Kidney tubule cell (primary cell): Measurements from ENCODE around the gene ADCY2.

Source experiments
- DNase-seq: peaks from one replicate; pipeline ENCODE4 v3.0.0-alpha.2; 2018; ENCODE audit warnings: low spot score

ADCY2 gene

GRCh38 chr5:7592910-7593309 lies 197.0 kb downstream of the ADCY2 start:
- DNase-seq = peak; percentile 10

DNA sequence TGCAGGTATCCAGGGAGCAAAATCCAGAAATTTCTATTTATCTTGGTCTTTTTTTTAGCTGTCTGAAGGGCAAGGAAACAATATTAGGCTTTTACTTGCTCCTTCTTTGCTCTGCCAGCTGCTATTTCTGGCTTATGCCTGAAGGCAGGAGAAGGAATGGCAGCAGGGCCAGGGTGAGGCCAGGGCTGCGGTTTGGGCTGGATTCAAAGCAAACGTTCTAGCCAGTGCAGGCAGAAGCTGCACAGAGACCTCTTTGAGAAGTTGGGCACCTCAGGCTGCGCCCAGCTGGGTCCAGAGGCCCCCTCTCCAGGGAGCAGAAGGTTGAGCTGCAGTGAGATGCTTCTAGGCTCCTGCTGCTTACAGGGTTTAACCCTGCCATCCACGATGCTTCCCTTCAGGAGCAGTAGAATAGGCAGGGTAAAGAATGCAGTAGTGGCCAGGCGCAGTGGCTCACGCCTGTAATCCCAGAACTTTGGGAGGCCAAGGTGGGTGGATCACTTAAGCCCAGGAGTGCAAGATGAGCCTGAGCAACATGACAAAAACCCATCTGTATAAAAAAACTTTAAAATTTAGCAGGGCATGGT lies 201.2 kb downstream of the ADCY2 start:
- DNase-seq = no peak

DNA sequence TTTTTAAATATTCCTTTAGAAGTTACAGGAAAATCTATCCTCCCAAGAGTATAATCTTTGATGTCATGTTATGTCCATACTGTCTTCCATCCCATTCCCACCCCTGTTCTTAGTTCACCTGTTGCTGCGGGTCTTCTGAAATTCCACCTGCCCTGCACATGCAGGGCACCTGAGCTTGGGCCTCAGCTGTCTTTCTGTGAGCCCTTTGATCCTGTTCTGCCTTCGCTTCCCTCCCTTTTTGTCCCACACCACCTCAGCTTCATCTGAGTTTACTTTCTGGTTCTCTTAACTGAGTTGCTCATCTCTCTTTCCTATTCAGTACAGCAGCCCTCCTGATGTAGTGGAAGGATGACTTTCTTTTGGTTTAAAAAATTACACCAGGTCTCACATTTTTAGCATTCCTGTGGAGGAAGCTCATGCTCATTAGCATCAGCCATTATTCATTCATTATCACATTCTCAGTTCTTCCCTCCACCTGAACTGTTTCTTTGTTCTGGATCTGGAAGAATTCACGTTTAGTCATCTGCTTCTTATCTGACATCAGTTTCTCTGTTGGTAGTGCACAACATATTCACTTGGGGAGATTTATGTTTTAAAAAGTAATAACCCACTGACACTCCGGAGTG lies 211.0 kb downstream of the ADCY2 start:
- DNase-seq = peak; percentile 70

DNA sequence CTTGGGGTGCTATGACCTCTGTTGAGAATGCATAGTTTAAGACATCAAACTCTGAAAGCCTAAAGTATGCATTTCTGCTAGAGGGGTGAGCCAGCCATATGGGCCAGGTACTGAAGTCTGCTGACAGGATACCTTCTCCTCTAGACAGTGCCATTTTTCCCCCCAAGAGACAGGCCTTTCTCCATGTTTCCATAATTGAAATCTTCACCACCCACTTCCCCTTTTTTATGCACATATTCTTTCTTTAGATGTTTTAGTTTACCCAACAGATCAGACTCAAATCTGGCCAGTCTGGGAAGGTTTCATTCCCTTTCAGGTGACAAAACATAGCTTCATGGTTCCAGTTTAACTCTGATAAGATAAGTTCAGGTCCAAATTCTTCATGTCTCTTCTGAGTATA lies 212.8 kb downstream of the ADCY2 start:
- no peak for DNase-seq

DNA sequence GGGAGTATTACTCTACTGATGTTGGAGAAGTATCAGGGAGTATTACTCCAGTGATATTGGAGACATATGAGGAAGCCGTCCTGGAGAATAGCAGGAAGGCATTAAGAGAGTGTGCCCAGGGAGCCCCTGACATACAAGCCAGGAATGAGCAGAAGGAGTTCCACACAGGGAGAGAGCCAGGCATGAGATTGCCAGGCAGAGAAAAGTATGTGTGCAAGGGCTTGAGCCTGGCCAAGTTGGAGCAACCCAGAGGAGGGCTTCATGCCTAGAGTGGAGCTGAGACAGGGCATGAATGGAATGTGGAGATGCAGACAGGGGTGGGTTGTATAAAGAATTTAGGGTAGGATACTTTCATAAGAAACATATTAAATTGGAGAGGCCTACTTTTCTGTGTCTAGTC lies 213.8 kb downstream of the ADCY2 start:
- DNase-seq = no peak

DNA sequence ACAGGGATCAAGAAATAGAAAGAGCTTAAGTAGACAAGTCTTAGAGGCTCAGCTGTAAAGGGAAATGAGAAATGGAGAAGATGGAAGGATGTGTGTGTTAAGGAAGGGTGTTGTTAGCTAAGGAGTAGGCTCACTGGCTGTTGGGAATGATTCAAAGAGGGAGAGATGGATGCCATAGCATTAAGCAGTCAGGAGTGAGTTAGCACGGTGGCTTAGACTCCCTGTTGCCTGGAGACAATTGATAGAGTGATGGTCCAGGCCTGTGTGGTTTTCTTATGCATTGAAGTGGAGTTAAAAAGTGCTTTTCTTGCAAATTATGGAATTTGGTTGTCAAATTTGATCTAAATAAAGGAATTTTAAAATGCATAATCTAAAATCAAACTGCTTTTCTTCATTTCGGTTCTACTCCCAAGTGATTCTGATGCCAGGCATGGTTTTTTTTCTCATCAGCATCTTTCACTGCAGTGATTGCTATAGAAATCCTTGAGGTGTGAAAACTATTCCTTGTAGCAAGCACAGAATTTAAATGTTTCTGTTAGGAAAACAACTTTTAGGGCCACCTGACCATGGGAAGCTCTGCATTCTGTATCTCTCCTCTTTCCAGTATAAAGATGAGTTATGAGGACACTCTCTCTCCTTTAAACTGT lies 214.7 kb downstream of the ADCY2 start:
- no peak for DNase-seq

- DNase-seq = no peak
Measured at GRCh38 chr5:7611518-7611917, 215.6 kb downstream of the ADCY2 start.

DNA sequence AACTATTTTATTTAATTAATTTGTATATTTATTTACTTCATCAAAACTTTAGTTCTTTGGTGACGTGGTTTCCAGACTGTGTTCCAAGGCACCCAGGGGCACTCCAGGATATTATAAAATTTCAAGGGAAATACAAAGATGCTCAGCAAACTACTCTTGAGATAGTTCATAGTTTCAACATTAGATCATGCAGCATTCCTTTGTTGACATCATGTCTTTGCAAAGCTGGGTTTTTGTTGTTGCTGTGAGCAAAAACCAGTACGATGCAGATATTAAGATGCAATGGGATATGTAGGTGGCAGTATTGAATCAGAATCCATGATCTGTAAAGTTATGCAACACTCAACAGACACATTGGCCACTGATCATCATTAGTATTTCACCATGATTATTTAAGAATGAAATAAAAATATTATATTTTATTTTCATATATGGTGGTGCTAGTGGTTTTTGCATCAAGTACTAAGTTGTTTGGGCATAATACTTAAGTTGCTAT lies 219.7 kb downstream of the ADCY2 start:
- peak; percentile 45 for DNase-seq

DNA sequence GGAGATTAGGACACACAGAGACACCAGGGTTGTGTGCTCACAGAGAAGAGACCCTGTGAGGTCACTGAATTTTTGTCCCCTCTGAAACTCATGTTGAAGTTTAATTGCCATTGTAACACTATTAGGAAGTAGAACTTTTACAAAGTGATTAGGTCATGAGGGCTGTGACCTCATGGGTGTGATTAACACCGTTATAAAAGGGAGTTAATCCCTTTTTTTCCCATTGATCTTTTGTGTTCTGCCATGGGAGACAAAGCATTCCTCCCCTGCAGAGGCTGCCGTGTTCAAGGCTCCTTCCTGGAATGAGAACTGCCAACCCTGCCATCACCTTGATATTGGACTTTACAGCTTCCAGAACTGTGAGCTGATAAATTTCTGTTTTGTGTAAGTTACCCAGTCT lies 221.0 kb downstream of the ADCY2 start:
- no peak for DNase-seq

DNA sequence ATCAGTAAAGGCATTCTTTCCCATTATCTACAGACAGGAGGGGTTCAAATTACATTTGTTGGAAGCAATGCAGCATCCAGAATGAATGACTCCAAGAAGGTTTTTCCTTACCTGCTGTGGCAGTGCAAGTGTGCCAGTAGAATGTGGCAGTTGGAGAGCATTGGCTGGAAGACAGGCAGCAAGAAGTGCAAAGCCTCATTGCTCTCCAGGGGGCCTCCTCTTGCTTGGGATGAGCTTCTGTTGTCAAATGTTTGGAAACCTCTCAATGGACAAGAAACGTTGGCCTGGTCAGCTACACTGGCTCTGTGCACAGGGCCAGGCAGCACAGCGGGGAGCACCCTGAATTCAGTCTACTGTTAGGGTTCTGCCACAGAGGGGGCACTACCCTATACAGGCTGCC lies 226.6 kb downstream of the ADCY2 start:
- no peak for DNase-seq

DNA sequence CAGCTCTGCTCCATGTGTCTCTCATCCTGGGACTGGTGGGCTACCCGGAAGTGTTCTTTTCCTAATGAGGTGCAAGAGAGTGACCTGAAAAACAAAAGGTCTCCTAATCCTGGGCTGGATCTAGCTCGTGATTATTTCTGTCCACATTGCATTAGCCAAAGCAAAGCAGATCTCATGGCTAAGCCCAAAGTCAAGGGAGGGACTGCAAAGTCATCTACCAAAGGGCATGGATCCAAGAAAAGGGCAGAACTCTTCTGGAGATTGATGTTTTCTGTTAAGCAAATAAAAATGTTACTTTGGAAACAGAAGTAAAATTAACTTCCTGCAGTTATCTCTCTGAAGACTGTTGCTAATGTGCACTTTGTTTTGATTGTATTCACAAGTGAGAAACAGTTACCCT lies 229.8 kb downstream of the ADCY2 start:
- no peak for DNase-seq

GRCh38 chr5:7628248-7628647 lies 232.3 kb downstream of the ADCY2 start:
- no peak for DNase-seq

DNA sequence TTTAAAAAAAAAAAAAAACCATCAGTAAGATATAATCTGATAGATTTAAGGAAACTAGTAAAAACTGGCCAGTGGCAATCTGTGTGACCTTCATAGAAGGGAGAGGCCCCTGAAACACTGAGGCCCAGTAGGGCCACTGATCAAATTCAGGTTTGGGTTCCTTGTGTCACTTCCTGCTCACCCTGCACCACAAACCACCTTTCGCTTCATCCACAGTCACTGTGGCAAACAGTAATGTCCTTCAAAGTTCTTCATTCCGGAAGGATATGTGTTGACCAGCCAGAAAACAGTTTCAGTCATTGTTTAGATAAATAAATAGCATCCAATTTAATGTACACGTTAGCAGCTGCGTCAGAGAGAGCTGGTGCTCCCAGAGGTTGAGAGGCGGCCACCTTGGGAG lies 232.9 kb downstream of the ADCY2 start:
- no peak for DNase-seq

DNA sequence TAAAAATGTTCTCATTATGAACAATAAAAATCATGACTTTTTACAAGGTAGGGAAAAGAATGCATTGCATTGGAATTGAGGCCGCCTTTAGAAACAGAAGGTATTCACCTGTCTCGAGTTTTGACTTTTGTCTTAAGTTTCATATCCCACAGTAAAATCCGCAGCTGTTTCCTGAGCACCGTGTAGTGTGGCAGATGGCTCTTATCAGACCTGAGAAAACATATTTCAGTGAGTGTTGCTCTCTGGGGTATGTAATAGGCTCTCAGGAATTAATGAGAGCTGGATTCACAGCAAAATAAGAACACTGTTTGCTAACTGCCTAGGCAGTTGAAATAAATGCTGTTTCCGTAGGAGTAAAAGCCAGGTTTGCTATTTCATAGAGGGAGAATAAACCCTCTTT lies 233.6 kb downstream of the ADCY2 start:
- no peak for DNase-seq

DNA sequence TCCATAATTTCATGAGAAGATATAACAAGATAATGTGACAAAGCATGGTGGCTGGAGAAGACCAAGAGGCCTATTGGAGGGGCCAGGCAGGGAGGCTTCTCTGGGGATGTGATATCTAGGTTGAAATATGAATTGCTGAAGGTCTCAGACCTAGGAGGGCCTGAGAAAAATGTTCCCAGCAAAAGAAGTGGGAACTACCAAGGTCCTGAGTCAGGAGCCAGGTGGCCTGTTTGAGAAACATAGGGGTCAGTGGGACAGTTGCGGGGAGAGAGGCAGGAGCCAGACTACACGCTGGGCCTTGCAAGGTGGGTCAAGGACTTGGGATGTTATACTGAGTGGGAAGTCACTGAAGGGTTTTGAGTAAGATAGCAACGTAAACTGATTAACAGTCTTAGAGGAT lies 238.9 kb downstream of the ADCY2 start:
- no peak for DNase-seq

DNA sequence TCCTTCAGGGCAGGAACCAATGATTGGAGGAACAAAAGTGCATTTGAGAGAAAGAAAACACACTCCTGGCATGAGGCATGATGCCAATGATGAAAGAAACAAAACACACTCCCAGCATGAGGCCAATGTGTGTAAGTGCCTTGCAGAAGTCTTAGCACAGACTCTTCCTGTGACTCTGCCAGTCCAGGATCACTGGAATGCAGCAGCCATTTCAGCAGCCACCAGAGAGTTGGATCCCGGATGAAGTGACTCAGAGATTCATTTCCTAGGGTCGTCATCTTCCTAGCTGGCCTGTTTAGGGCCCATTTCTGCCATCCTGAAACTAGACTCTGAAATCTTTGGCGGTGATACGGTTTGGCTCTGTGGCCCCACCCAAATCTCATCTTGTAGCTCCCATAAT lies 242.5 kb downstream of the ADCY2 start:
- peak; percentile 26 for DNase-seq

DNA sequence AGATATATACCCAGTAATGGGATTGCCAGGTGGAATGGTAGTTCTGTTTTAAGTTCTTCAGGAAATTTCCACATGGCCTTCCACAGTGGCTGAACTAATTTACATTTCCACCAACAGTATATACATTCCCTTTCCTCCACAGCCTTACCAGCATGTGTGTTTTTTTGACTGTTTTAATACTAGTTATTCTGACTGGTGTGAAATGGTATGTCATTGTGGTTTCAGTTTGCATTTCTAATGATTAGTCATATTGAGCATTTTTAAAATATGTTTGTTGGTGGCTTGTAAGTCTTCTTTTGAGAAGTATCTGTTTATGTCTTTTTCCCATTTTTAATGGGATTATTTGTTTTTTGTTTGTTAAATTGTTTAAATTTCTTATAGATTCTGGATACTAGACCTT lies 246.1 kb downstream of the ADCY2 start:
- peak; percentile 24 for DNase-seq

GRCh38 chr5:7644723-7645122 lies 248.8 kb downstream of the ADCY2 start:
- no peak for DNase-seq

DNA sequence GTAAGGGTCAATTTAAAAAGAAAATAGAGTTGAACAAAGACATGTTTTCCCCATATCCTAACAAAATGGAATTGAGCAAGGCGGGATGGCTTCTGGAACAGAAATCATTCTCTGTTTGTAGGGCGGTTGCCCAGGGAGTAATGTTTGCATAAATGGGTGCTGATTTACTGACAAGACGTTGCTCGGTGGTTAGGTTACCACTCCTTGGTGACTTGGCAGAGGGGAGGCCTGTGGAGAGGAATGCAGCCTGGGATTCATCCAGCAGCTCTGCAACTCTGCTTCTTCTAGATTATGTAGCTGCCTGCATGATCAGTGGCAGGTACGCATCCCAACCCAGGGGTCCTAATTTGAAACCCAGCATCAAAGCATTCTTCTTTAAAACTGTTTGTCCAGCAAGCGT lies 254.8 kb downstream of the ADCY2 start:
- no peak for DNase-seq

GRCh38 chr5:7653046-7653445 lies 257.1 kb downstream of the ADCY2 start:
- no peak for DNase-seq

DNA sequence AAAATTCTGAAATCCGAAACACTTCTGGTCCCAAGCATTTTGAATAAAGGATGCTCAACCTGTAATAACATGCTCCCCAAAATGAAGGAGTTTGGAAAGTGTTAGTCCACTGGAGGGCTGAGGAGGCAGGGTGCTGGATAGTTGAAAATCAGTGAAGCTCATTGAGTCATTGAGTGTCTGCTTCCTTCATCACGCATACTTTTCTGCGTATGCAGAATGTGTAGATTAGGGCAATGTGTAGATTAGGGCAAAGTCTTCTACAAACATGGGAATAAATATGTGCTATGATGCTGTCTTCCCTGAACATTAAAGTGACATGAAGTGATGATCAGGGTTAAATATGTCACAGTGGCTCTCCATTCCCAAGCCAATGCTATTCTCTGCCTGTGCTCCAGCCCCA lies 261.2 kb downstream of the ADCY2 start:
- DNase-seq = no peak

- DNase-seq = no peak
Measured at GRCh38 chr5:7659420-7659819, 263.5 kb downstream of the ADCY2 start.

DNA sequence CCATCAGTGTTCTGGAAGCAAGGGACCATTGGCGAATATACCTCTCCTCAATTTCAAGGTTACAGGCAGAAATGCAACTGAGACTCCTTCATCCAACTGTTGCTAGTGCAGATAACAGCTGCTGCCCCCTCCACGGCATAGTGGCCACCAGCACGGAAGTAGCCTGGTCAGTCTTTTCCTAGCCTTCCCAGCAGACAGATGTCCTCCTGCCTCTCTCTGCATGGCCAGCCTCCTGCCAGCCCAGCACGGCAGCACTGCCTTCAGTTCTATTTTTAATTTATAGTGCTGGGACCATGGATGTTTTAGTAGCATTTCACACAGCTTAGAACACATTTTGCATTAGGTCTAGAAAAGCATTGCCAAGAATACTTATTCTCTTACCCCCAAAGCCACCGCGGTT lies 266.4 kb downstream of the ADCY2 start:
- DNase-seq = no peak

- DNase-seq = no peak
Measured at GRCh38 chr5:7663808-7664207, 267.9 kb downstream of the ADCY2 start.
